ENCODE results near the gene USP32.
"Not testable (repeated sequence)": the region's sequence is repeated elsewhere in the genome, so short reads cannot be mapped to it uniquely, and the experiment has no call there.

DNA sequence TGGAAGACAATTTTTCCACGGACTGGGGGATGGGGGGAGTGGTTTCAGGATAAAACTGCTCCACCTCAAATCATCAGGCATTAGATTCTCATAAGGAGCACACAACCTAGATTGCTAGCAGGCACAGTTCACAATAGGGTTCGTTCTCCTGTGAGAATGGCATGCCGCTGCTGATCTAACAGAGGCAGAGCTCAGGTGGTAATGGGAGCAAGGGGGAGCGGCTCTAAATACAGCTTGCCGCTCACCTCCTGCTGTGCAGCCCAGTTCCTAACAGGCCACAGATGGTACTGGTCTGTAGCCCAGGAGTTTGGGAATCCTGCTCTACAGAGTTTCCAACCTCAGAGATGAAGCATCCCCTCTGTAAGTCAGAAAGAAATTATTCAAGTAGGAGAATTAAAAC lies 215.2 kb downstream of the USP32 start:
- TF ChIP-seq, protein P1, sequence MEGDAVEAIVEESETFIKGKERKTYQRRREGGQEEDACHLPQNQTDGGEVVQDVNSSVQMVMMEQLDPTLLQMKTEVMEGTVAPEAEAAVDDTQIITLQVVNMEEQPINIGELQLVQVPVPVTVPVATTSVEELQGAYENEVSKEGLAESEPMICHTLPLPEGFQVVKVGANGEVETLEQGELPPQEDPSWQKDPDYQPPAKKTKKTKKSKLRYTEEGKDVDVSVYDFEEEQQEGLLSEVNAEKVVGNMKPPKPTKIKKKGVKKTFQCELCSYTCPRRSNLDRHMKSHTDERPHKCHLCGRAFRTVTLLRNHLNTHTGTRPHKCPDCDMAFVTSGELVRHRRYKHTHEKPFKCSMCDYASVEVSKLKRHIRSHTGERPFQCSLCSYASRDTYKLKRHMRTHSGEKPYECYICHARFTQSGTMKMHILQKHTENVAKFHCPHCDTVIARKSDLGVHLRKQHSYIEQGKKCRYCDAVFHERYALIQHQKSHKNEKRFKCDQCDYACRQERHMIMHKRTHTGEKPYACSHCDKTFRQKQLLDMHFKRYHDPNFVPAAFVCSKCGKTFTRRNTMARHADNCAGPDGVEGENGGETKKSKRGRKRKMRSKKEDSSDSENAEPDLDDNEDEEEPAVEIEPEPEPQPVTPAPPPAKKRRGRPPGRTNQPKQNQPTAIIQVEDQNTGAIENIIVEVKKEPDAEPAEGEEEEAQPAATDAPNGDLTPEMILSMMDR (IDR thresholded peaks at IDR 0.05; ENCODE audit: low read depth, low read length) = not testable (repeated sequence)
- not testable (repeated sequence) for TF ChIP-seq POLR2A (IDR thresholded peaks at IDR 0.05; ENCODE audit: extremely low read depth, insufficient read length); MYC (IDR thresholded peaks at IDR 0.05; ENCODE audit: low read depth, low read length)
